ENCODE data around the gene SLC6A7. TPM values are rescaled to one million over a fixed set of nuclear protein-coding genes. Genes with fewer than 3 reads are reported as not detected.
A peak's percentile ranks its signal among the peaks of the same experiment; 100 is the strongest.
"Not testable (repeated sequence)": the region's sequence is repeated elsewhere in the genome, so short reads cannot be mapped to it uniquely, and the experiment has no call there.

SLC6A7 gene
- total RNA-seq, 1 experiment from 2014 or later, result not detected

- H3K36me3 ChIP-seq, result no peaks in the 10 kb centered on the region
- no peak overlapping the region for H3K4me3 ChIP-seq
- no peaks in the 10 kb centered on the region for H3K9me3 ChIP-seq (replicated peaks)
- DNase-seq (ENCODE audit: low read depth in 1 of 2, low spot score in 2 of 2), result no peak
- H3K27me3 ChIP-seq (replicated peaks), result no peaks in the 10 kb centered on the region
- no peaks in the 10 kb centered on the region for H3K4me1 ChIP-seq (replicated peaks)
- H3K27ac ChIP-seq, result no peak overlapping the region
Observed at GRCh38 chr5:150230842-150231241, 41.0 kb downstream of the SLC6A7 start.

- not testable (repeated sequence) for H3K4me1 ChIP-seq (replicated peaks); H3K27me3 ChIP-seq (replicated peaks); H3K36me3 ChIP-seq; H3K27ac ChIP-seq; H3K9me3 ChIP-seq (replicated peaks); DNase-seq (ENCODE audit: low read depth in 1 of 2, low spot score in 2 of 2); H3K4me3 ChIP-seq
Observed at GRCh38 chr5:150233706-150234105, 43.8 kb downstream of the SLC6A7 start.

- H3K27me3 ChIP-seq (replicated peaks), result no peaks in the 10 kb centered on the region
- DNase-seq (ENCODE audit: low read depth in 1 of 2, low spot score in 2 of 2), result no peak
- H3K36me3 ChIP-seq, result no peaks in the 10 kb centered on the region
- no peak overlapping the region for H3K27ac ChIP-seq
- H3K9me3 ChIP-seq (replicated peaks), result no peaks in the 10 kb centered on the region
- no peaks in the 10 kb centered on the region for H3K4me1 ChIP-seq (replicated peaks)
- no peak overlapping the region for H3K4me3 ChIP-seq
Observed at GRCh38 chr5:150234576-150235499, 45.0 kb downstream of the SLC6A7 start.

GRCh38 chr5:150235500-150235854 lies 45.6 kb downstream of the SLC6A7 start:
- Histone ChIP-seq H3K27me3 (replicated peaks) (no peaks in the 10 kb centered on the region), H3K9me3 (replicated peaks) (no peaks in the 10 kb centered on the region), H3K27ac (no peak overlapping the region), H3K36me3 (no peaks in the 10 kb centered on the region), H3K4me1 (replicated peaks) (no peaks in the 10 kb centered on the region), H3K4me3 (no peak overlapping the region)
- no peak for DNase-seq (ENCODE audit: low read depth in 1 of 2, low spot score in 2 of 2)

- H3K4me3 ChIP-seq, result no peak overlapping the region
- no peaks in the 10 kb centered on the region for H3K27me3 ChIP-seq (replicated peaks)
- no peaks in the 10 kb centered on the region for H3K4me1 ChIP-seq (replicated peaks)
- DNase-seq (ENCODE audit: low read depth in 1 of 2, low spot score in 2 of 2), result no peak
- H3K9me3 ChIP-seq (replicated peaks), result no peaks in the 10 kb centered on the region
- H3K27ac ChIP-seq, result no peak overlapping the region
- H3K36me3 ChIP-seq, result no peaks in the 10 kb centered on the region
Observed at GRCh38 chr5:150236313-150236712, 46.5 kb downstream of the SLC6A7 start.

GRCh38 chr5:150236981-150237754 lies 47.3 kb downstream of the SLC6A7 start:
- Histone ChIP-seq H3K9me3 (replicated peaks) (no peaks in the 10 kb centered on the region), H3K27me3 (replicated peaks) (no peaks in the 10 kb centered on the region), H3K27ac (no peak overlapping the region), H3K36me3 (no peaks in the 10 kb centered on the region), H3K4me3 (no peak overlapping the region), H3K4me1 (replicated peaks) (no peaks in the 10 kb centered on the region)
- DNase-seq (ENCODE audit: low read depth in 1 of 2, low spot score in 2 of 2), result no peak

DNA sequence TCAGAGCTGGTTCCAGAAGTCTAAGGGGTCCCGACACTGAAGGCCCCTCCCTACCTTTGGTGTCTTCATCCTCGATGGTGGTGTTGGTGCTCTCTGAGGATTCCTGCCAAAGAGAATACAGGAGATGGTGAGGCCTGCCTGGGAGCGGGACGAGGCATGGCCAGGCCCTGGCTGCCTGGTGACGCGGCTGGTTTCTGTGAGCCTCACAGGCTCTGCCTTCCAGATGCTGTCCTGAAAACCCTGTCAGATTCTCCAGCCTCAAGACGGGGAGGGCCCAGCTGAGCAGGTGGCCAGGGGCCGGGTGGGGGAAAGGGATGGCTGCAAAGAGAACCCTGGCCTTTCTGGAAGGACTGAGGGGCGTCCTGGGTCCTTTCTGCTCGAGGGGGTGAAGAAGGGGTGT lies 48.8 kb downstream of the SLC6A7 start:
- Histone ChIP-seq H3K4me1 (replicated peaks) (no peaks in the 10 kb centered on the region), H3K4me3 (no peak overlapping the region), H3K9me3 (replicated peaks) (no peaks in the 10 kb centered on the region), H3K36me3 (no peaks in the 10 kb centered on the region), H3K27me3 (replicated peaks) (no peaks in the 10 kb centered on the region), H3K27ac (no peak overlapping the region)
- DNase-seq (ENCODE audit: low read depth in 1 of 2, low spot score in 2 of 2), result no peak

GRCh38 chr5:150239099-150239793 lies 49.4 kb downstream of the SLC6A7 start:
- Histone ChIP-seq H3K36me3 (no peaks in the 10 kb centered on the region), H3K4me3 (no peak overlapping the region), H3K9me3 (replicated peaks) (no peaks in the 10 kb centered on the region), H3K27me3 (replicated peaks) (no peaks in the 10 kb centered on the region), H3K27ac (no peak overlapping the region), H3K4me1 (replicated peaks) (no peaks in the 10 kb centered on the region)
- DNase-seq (ENCODE audit: low read depth in 1 of 2, low spot score in 2 of 2), result no peak

GRCh38 chr5:150239794-150240122 lies 49.9 kb downstream of the SLC6A7 start:
- DNase-seq (ENCODE audit: low read depth in 1 of 2, low spot score in 2 of 2), result peak in 1 of 2 experiments; percentile 46
- Histone ChIP-seq H3K27me3 (replicated peaks) (no peaks in the 10 kb centered on the region), H3K27ac (no peak overlapping the region), H3K36me3 (no peaks in the 10 kb centered on the region), H3K4me1 (replicated peaks) (no peaks in the 10 kb centered on the region), H3K9me3 (replicated peaks) (no peaks in the 10 kb centered on the region), H3K4me3 (no peak overlapping the region)

- Histone ChIP-seq H3K36me3 (no peaks in the 10 kb centered on the region), H3K4me3 (no peak overlapping the region), H3K9me3 (replicated peaks) (no peaks in the 10 kb centered on the region), H3K27ac (no peak overlapping the region), H3K27me3 (replicated peaks) (no peaks in the 10 kb centered on the region), H3K4me1 (replicated peaks) (no peaks in the 10 kb centered on the region)
- DNase-seq (ENCODE audit: low read depth in 1 of 2, low spot score in 2 of 2), result no peak
Observed at GRCh38 chr5:150241298-150242160, 51.7 kb downstream of the SLC6A7 start.

DNA sequence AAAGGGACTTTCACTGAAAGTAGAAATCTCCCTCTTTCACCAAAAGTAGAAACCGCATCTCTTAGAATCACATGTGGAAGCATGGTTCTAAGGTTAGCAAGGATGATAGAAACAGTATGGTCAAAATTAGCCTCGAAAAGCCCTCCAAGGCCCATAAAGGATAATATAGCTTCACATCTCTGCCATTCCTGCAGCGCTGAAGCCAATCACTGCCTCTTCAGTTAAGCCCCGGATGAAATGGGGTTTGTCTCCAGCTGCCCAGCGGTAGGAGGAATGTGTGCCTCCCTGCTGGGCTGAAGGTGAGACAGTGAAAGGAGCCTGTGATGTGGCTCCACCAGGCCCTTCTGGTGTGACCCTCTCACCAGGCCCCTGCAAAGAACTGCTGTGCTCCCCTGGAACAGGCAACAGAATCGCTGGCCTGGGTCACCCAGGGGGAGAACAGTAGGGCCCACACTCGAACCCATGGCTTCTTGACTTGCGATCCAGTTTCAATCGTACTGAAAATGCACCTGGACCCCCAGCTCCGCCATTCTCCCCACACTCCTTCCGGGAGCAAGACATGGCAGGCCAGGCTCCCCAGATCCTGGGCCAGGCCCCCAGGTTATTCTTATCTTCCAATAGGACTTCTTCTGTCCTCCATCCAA lies 52.5 kb downstream of the SLC6A7 start:
- no peak overlapping the region for H3K4me3 ChIP-seq
- H3K36me3 ChIP-seq, result no peaks in the 10 kb centered on the region
- H3K9me3 ChIP-seq (replicated peaks), result no peaks in the 10 kb centered on the region
- DNase-seq (ENCODE audit: low read depth in 1 of 2, low spot score in 2 of 2), result no peak
- no peaks in the 10 kb centered on the region for H3K27me3 ChIP-seq (replicated peaks)
- H3K27ac ChIP-seq, result no peak overlapping the region
- no peaks in the 10 kb centered on the region for H3K4me1 ChIP-seq (replicated peaks)

DNA sequence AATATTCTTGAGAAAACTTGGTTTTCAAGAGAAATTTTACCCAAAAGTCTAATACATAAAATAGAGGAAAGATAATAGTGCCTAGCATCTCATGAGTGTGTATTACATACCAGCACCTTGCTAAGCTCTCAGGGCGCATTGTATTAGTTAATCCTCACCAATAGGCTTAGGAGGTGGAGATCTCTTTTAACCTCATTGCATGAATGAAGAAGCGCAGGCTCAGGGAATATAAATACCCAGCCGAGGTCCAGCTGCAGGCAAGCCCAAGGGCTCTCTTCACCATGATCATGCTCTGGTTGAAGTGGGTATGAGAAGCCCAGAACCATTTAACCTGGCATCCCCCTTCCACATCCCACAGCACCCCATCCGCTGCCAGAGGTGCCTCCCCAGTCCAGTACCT lies 53.7 kb downstream of the SLC6A7 start:
- H3K4me3 ChIP-seq, result no peak overlapping the region

DNA sequence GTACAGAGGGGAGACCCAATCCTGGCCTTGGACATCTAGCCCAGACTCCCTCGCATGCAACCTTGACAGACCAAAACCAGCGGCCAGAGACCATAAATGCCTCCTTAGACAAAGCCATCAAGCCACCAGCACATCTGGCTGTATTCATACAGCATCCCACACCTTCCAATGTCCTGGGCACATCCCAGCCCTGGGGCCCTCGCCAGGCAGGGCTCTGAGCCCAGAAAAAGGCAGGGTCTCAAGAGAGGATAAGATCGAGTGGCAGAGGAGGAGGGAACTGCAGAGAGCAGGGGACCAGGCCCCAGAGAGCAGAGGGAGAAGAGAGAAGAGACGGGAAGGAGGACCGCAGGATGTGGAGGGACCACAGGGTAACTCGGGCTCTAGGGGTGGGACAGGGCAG lies 54.3 kb downstream of the SLC6A7 start:
- no peak overlapping the region for H3K27ac ChIP-seq
- no peaks in the 10 kb centered on the region for H3K36me3 ChIP-seq
- no peaks in the 10 kb centered on the region for H3K4me1 ChIP-seq (replicated peaks)
- H3K9me3 ChIP-seq (replicated peaks), result no peaks in the 10 kb centered on the region
- no peak for DNase-seq (ENCODE audit: low read depth in 1 of 2, low spot score in 2 of 2)
- H3K27me3 ChIP-seq (replicated peaks), result no peaks in the 10 kb centered on the region
- no peak overlapping the region for H3K4me3 ChIP-seq

More for the DNA sequence above, 53.7 kb downstream of the SLC6A7 start:
- Histone ChIP-seq H3K9me3 (replicated peaks) (no peaks in the 10 kb centered on the region), H3K4me1 (replicated peaks) (no peaks in the 10 kb centered on the region), H3K36me3 (no peaks in the 10 kb centered on the region), H3K27me3 (replicated peaks) (no peaks in the 10 kb centered on the region), H3K27ac (no peak overlapping the region)
- DNase-seq (ENCODE audit: low read depth in 1 of 2, low spot score in 2 of 2), result no peak

Data from SJSA1 (cell line).